ENCODE results near the gene CRISP3. TPM values are rescaled to one million over a fixed set of nuclear protein-coding genes. Genes with fewer than 3 reads are reported as not detected.

Gene CRISP3
- total RNA-seq, 1 donor, result not detected

DNA sequence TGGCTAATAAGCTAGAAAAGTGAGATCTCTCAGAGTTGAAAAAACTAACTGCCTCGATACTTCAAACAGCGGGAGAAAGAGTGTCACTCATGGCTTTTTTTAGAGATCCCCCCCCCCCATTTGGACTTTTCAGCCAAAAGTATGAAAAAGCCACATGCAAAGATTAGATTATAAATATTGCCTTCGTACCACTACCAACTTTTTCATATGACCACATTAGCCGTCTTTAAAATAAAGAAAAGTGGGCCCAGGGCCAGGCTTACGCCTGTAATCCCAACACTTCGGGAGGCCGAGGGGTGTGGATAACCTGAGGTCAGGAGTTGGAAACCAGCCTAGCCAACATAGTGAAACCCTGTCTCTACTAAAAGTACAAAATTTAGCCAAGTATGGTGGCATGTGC, 38.5 kb upstream of the CRISP3 start:
- Histone ChIP-seq H3K4me1 (ENCODE audit: insufficient read depth, low read length) (no peaks in the 10 kb centered on the region), H3K4me2 (ENCODE audit: insufficient read depth, low read length) (no peak overlapping the region)

DNA sequence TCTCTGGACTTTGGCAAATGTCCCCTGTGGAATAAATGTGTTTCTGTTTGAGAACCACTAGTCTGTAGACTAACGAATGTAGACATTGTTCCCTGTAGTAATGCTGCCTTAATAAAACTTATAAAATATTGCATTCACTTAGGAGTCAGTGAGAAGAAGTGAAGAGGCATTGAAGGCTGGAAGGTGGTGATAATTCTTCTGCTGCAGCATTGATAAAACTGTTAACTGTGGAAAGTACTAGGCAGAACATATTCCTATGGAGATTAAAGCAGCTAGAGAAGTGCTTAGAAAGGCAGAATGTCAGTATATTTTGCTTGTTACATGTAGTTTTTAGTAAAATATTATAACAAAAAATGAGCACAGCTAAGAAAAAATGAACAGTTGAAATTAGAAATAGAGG, 38.1 kb upstream of the CRISP3 start:
- Histone ChIP-seq H3K4me3 (ENCODE audit: insufficient read depth, low read length) (no peak overlapping the region), H3K4me2 (ENCODE audit: insufficient read depth, low read length) (no peak overlapping the region), H3K4me1 (ENCODE audit: insufficient read depth, low read length) (no peaks in the 10 kb centered on the region), H3K9me3 (ENCODE audit: low read depth, low read length) (no peaks in the 10 kb centered on the region), H3K27me3 (ENCODE audit: insufficient read depth, low read length) (no peaks in the 10 kb centered on the region), H3K27ac (ENCODE audit: low read depth, low read length) (no peak overlapping the region), H3K36me3 (ENCODE audit: insufficient read depth, low read length) (no peaks in the 10 kb centered on the region), H2AFZ (ENCODE audit: low read length) (no peak overlapping the region), H3K79me2 (ENCODE audit: insufficient read depth, low read length) (no peaks in the 10 kb centered on the region), H4K20me1 (ENCODE audit: insufficient read depth, low read length) (no peaks in the 10 kb centered on the region)
- no peak for DNase-seq (ENCODE audit: insufficient read length, low spot score, missing footprints)
- TF ChIP-seq, protein P1, sequence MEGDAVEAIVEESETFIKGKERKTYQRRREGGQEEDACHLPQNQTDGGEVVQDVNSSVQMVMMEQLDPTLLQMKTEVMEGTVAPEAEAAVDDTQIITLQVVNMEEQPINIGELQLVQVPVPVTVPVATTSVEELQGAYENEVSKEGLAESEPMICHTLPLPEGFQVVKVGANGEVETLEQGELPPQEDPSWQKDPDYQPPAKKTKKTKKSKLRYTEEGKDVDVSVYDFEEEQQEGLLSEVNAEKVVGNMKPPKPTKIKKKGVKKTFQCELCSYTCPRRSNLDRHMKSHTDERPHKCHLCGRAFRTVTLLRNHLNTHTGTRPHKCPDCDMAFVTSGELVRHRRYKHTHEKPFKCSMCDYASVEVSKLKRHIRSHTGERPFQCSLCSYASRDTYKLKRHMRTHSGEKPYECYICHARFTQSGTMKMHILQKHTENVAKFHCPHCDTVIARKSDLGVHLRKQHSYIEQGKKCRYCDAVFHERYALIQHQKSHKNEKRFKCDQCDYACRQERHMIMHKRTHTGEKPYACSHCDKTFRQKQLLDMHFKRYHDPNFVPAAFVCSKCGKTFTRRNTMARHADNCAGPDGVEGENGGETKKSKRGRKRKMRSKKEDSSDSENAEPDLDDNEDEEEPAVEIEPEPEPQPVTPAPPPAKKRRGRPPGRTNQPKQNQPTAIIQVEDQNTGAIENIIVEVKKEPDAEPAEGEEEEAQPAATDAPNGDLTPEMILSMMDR (IDR thresholded peaks at IDR 0.05; ENCODE audit: extremely low read depth, low read depth, low read length), result no peak

More for the DNA sequence above, 38.5 kb upstream of the CRISP3 start:
- TF ChIP-seq, protein P1 (IDR thresholded peaks at IDR 0.05; ENCODE audit: extremely low read depth, low read depth, low read length), result no peak
- DNase-seq (ENCODE audit: insufficient read length, low spot score, missing footprints), result no peak
- H2AFZ ChIP-seq (ENCODE audit: low read length), result no peak overlapping the region
- no peaks in the 10 kb centered on the region for H3K79me2 ChIP-seq (ENCODE audit: insufficient read depth, low read length)
- no peak overlapping the region for H3K4me3 ChIP-seq (ENCODE audit: insufficient read depth, low read length)
- H3K9me3 ChIP-seq (ENCODE audit: low read depth, low read length), result no peaks in the 10 kb centered on the region
- H3K27me3 ChIP-seq (ENCODE audit: insufficient read depth, low read length), result no peaks in the 10 kb centered on the region
- H3K27ac ChIP-seq (ENCODE audit: low read depth, low read length), result no peak overlapping the region
- H3K36me3 ChIP-seq (ENCODE audit: insufficient read depth, low read length), result no peaks in the 10 kb centered on the region
- H4K20me1 ChIP-seq (ENCODE audit: insufficient read depth, low read length), result no peaks in the 10 kb centered on the region

DNA sequence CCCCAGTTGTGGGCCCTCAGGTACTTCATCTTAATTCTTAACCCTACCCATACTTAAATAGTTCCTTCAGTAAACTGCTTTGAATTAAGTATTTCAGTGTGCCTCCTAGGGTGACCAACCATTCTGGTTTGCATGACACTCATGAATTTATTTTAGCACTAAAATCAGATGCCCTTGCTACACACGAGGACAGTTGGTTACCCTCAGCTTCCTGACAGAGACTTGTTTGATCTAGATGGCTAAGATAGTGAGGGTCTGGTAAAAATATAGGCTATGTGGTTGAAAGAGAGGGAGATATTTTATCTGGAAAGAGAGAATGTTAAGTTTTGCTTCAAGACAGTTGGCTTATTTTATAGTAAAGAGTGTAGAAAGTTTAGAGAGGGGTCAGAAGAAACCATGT, 32.3 kb upstream of the CRISP3 start:
- H3K4me1 ChIP-seq (ENCODE audit: insufficient read depth, low read length), result no peaks in the 10 kb centered on the region
- H3K27ac ChIP-seq (ENCODE audit: low read depth, low read length), result no peak overlapping the region
- no peaks in the 10 kb centered on the region for H3K27me3 ChIP-seq (ENCODE audit: insufficient read depth, low read length)
- H3K9me3 ChIP-seq (ENCODE audit: low read depth, low read length), result no peaks in the 10 kb centered on the region
- no peak overlapping the region for H2AFZ ChIP-seq (ENCODE audit: low read length)
- H3K36me3 ChIP-seq (ENCODE audit: insufficient read depth, low read length), result no peaks in the 10 kb centered on the region
- no peak overlapping the region for H3K4me2 ChIP-seq (ENCODE audit: insufficient read depth, low read length)
- TF ChIP-seq, protein P1 (IDR thresholded peaks at IDR 0.05; ENCODE audit: extremely low read depth, low read depth, low read length), result no peak
- H4K20me1 ChIP-seq (ENCODE audit: insufficient read depth, low read length), result no peaks in the 10 kb centered on the region
- no peak for DNase-seq (ENCODE audit: insufficient read length, low spot score, missing footprints)
- no peak overlapping the region for H3K4me3 ChIP-seq (ENCODE audit: insufficient read depth, low read length)
- H3K79me2 ChIP-seq (ENCODE audit: insufficient read depth, low read length), result no peaks in the 10 kb centered on the region

DNA sequence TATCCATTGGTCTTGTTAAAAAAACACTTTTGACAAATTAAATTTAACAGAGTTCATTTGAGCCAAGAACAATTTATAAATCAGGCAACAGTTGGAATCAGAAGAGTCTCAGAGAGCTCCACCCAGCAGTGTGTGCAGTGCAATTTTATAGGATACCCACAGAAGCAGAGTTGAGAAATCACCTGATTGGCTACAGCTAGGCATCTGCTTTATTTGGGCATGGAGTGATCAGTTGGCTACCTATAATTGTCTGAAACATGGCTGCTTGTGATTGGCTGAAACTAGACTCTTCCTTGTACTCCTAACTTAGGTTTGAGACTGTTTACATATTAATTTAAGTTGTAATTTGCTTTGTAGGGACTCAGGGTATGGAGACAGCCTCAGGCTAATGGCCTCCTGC, 30.9 kb upstream of the CRISP3 start:
- Histone ChIP-seq H3K27ac (ENCODE audit: low read depth, low read length) (no peak overlapping the region), H3K36me3 (ENCODE audit: insufficient read depth, low read length) (no peaks in the 10 kb centered on the region), H3K4me3 (ENCODE audit: insufficient read depth, low read length) (no peak overlapping the region), H3K9me3 (ENCODE audit: low read depth, low read length) (no peaks in the 10 kb centered on the region), H2AFZ (ENCODE audit: low read length) (no peak overlapping the region), H3K4me1 (ENCODE audit: insufficient read depth, low read length) (no peaks in the 10 kb centered on the region), H4K20me1 (ENCODE audit: insufficient read depth, low read length) (no peaks in the 10 kb centered on the region), H3K27me3 (ENCODE audit: insufficient read depth, low read length) (no peaks in the 10 kb centered on the region), H3K4me2 (ENCODE audit: insufficient read depth, low read length) (no peak overlapping the region), H3K79me2 (ENCODE audit: insufficient read depth, low read length) (no peaks in the 10 kb centered on the region)
- no peak for DNase-seq (ENCODE audit: insufficient read length, low spot score, missing footprints)
- TF ChIP-seq, protein P1 (IDR thresholded peaks at IDR 0.05; ENCODE audit: extremely low read depth, low read depth, low read length), result no peak

All from osteoblast (primary cell).